CD4-positive, alpha-beta T cell (primary cell): ENCODE results near the gene IFI30. TPM values are rescaled to one million over a fixed set of nuclear protein-coding genes. Genes with fewer than 3 reads are reported as not detected.

Source experiments
- ATAC-seq: fragments of 200-7000 bp; cut with Tn5 transposase; one replicate; pipeline ENCODE4 v1.10.0; 2022; ENCODE audit warnings: mild to moderate bottlenecking; ENCODE audit not compliant: poor library complexity
- CTCF ChIA-PET: fragments of 350-600 bp; sonication (Branson Sonifier 250); formaldehyde crosslinking; loops from one replicate; lab custom pipeline; 2021; ENCODE audit warnings: antibody characterized with exemption, inconsistent platforms; lab: Charles Lee
- POLR2A ChIA-PET: fragments of 350-600 bp; sonication (Branson Sonifier 250); formaldehyde crosslinking; loops from one replicate; lab custom pipeline; 2021; ENCODE audit warnings: antibody characterized with exemption, inconsistent platforms; lab: Charles Lee
- DNase-seq, 14 experiments: peaks; one replicate each; pipeline ENCODE4 v3.0.0-alpha.2; 2013 to 2020; ENCODE audit warnings: mixed read lengths in 2 of 14
- H3K27ac ChIP-seq, 2 donors: one replicate each; pipeline versions ENCODE4 v1.5.1 to v1.7.0; 2013; ENCODE audit warnings: low read length in 2 of 2, low read depth in 1 of 2, mild to moderate bottlenecking in 1 of 2
- H3K27me3 ChIP-seq, 2 experiments: 1 replicate in 1 of 2; 2 replicates in 1 of 2; pipeline versions ENCODE4 v1.6.1 to v1.7.0; 2013; ENCODE audit warnings: low read length in 2 of 2, control low read depth in 1 of 2, mild to moderate bottlenecking in 1 of 2, moderate library complexity in 1 of 2; ENCODE audit not compliant: insufficient read depth in 2 of 2, control insufficient read depth in 1 of 2
- H3K36me3 ChIP-seq: one replicate; pipeline ENCODE4 v1.6.1; 2013; ENCODE audit warnings: low read length, control low read depth; ENCODE audit not compliant: insufficient read depth
- H3K4me1 ChIP-seq: one replicate; pipeline ENCODE4 v1.6.1; 2013; ENCODE audit warnings: low read length, control low read depth; ENCODE audit not compliant: insufficient read depth
- H3K4me3 ChIP-seq: one replicate; pipeline ENCODE4 v1.5.1; 2013; ENCODE audit warnings: mild to moderate bottlenecking, low read length, moderate library complexity
- H3K9me3 ChIP-seq, 2 experiments: 1 replicate in 1 of 2; 2 replicates in 1 of 2; pipeline versions ENCODE4 v1.6.1 to v1.7.0; 2013; ENCODE audit warnings: low read length in 2 of 2, mild to moderate bottlenecking in 2 of 2, control low read depth in 1 of 2, moderate library complexity in 1 of 2; ENCODE audit not compliant: control insufficient read depth in 1 of 2, insufficient read depth in 1 of 2
- H3K27ac Mint-ChIP-seq: one replicate; pipeline ENCODE4 v1.8.0; 2020; ENCODE audit warnings: mixed read lengths
- H3K27me3 Mint-ChIP-seq: one replicate; pipeline ENCODE4 v1.8.0; 2021; ENCODE audit warnings: mixed read lengths
- H3K36me3 Mint-ChIP-seq: one replicate; pipeline ENCODE4 v1.8.0; 2021; ENCODE audit warnings: low read depth, mixed read lengths
- H3K4me1 Mint-ChIP-seq: one replicate; pipeline ENCODE4 v1.8.0; 2021; ENCODE audit warnings: low read depth, mixed read lengths
- H3K4me3 Mint-ChIP-seq: one replicate; pipeline ENCODE4 v1.8.0; 2020; ENCODE audit warnings: mild to moderate bottlenecking, mixed read lengths
- H3K9me3 Mint-ChIP-seq: one replicate; pipeline ENCODE4 v1.8.0; 2020; ENCODE audit warnings: mixed read lengths
- intact Hi-C, 2 experiments: fragments of 100-400 bp; cut with DNase I in 1 of 2; cut with micrococcal nuclease in 1 of 2; formaldehyde crosslinking; loops; one replicate each; pipeline versions ENCODE4 v1.15.1 to v1.9.0; 2023 to 2025; cut with DNase I, micrococcal nuclease
- total RNA-seq, 174 experiments: library from RNA in 2 of 174; stranded (reverse) in 2 of 174; gene quantifications; one replicate each; pipeline ENCODE4 v1.2.3 and lab custom pipeline; 2021 to 2026
- TF ChIP-seq, protein P1 (sequence below): fragments of 200-600 bp; IDR thresholded peaks from one replicate; pipeline ENCODE4 v1.8.0; 2022; ENCODE audit warnings: antibody characterized with exemption, mild to moderate bottlenecking

IFI30 gene
- total RNA-seq, 2 experiments from 2014 or later, result 10.6 to 10.7 TPM

GRCh38 chr19:18159810-18160209 is 13.8 kb upstream of the IFI30 start:
- TF ChIP-seq, protein P1, sequence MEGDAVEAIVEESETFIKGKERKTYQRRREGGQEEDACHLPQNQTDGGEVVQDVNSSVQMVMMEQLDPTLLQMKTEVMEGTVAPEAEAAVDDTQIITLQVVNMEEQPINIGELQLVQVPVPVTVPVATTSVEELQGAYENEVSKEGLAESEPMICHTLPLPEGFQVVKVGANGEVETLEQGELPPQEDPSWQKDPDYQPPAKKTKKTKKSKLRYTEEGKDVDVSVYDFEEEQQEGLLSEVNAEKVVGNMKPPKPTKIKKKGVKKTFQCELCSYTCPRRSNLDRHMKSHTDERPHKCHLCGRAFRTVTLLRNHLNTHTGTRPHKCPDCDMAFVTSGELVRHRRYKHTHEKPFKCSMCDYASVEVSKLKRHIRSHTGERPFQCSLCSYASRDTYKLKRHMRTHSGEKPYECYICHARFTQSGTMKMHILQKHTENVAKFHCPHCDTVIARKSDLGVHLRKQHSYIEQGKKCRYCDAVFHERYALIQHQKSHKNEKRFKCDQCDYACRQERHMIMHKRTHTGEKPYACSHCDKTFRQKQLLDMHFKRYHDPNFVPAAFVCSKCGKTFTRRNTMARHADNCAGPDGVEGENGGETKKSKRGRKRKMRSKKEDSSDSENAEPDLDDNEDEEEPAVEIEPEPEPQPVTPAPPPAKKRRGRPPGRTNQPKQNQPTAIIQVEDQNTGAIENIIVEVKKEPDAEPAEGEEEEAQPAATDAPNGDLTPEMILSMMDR, result no peak
- no peaks in the 10 kb centered on the region for H3K27me3 ChIP-seq
- DNase-seq (peak in 1 of 14 experiments; percentile 16), ATAC-seq (no peak)
- H3K4me3 ChIP-seq, result no peak overlapping the region
- H3K4me1 Mint-ChIP-seq, result peaks cover 13% of the 10 kb centered on the region
- H3K27me3 Mint-ChIP-seq, result no peaks in the 10 kb centered on the region
- no peaks in the 10 kb centered on the region for H3K9me3 ChIP-seq
- CTCF ChIA-PET, result interaction anchor here (1.2 kb wide), 1 partner anchor 95 kb away, joined by 3 read pairs; a partner anchor contains a TSS
- H3K4me3 Mint-ChIP-seq, result no peak overlapping the region
- intact Hi-C loops, result loop anchor here in 1 of 2 experiments (1.0 to 2.0 kb wide), 2 partner anchors 47 to 91 kb away; no protein-coding TSS in a partner anchor
- peaks cover 16% of the 10 kb centered on the region for H3K36me3 Mint-ChIP-seq
- no peaks in the 10 kb centered on the region for H3K9me3 Mint-ChIP-seq
- peaks cover 24% of the 10 kb centered on the region for H3K36me3 ChIP-seq
- POLR2A ChIA-PET, result interaction anchor here (1.5 kb wide), 1 partner anchor 14 kb away, joined by 4 read pairs; no protein-coding TSS in a partner anchor
- H3K27ac Mint-ChIP-seq, result no peak overlapping the region
- peaks cover 23% of the 10 kb centered on the region for H3K4me1 ChIP-seq
- no peak overlapping the region for H3K27ac ChIP-seq

DNA sequence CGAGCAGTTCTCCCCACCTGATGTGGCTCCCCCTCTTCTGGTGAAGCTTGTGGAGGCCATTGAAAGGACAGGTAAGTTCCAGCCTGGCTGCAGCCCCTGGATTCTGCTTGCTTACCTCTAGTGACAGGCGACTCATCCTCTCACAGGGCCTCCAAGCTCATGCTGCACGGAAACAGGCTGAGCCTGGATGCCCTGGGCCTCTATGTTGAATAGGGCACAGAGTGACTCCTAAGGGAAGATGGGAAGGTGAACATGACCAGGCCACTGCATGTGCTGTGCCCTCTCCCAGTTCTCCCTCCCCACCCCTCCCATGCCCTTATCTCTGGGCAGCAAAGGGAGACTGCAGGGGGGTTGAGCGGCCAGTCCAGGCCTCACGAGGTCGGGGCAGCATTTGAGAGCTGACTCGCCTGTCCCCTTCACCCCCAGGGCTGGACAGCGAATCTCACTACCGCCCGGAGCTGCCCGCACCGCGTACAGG is 13.1 kb upstream of the IFI30 start:
- POLR2A ChIA-PET, result interaction anchor here (1.0 to 1.5 kb wide), 2 partner anchors 9 to 70 kb away, joined by 3 to 5 read pairs; no protein-coding TSS in a partner anchor
- CTCF ChIA-PET, result interaction anchor here (1.2 to 1.8 kb wide), 2 partner anchors 8 to 94 kb away, joined by 3 to 9 read pairs; partner anchors contain the start of gene PIK3R2
- H3K36me3 Mint-ChIP-seq, result peaks cover 18% of the 10 kb centered on the region
- no peaks in the 10 kb centered on the region for H3K9me3 Mint-ChIP-seq
- no peaks in the 10 kb centered on the region for H3K27me3 ChIP-seq
- peaks cover 13% of the 10 kb centered on the region for H3K4me1 Mint-ChIP-seq
- H3K9me3 ChIP-seq, result no peaks in the 10 kb centered on the region
- H3K4me3 ChIP-seq, result no peak overlapping the region
- ATAC-seq, result no peak
- peaks cover 22% of the 10 kb centered on the region for H3K36me3 ChIP-seq
- intact Hi-C loops, result loop anchor here in 1 of 2 experiments (1.0 to 2.0 kb wide), 2 partner anchors 48 to 91 kb away; no protein-coding TSS in a partner anchor
- peak overlapping the region; percentile 33 for H3K27ac Mint-ChIP-seq
- DNase-seq, result no peak
- H3K4me1 ChIP-seq, result peaks cover 21% of the 10 kb centered on the region
- no peaks in the 10 kb centered on the region for H3K27me3 Mint-ChIP-seq
- TF ChIP-seq, protein P1, result no peak
- H3K27ac ChIP-seq, result no peak overlapping the region
- H3K4me3 Mint-ChIP-seq, result peak overlapping the region; percentile 31

GRCh38 chr19:18160971-18161635 is 12.5 kb upstream of the IFI30 start:
- Histone ChIP-seq H3K9me3 (no peaks in the 10 kb centered on the region), H3K4me3 (peak overlapping the region; percentile 20), H3K4me1 (peaks cover 21% of the 10 kb centered on the region), H3K27me3 (no peaks in the 10 kb centered on the region), H3K27ac (no peak overlapping the region), H3K36me3 (peaks cover 28% of the 10 kb centered on the region)
- TF ChIP-seq, protein P1, result peak; percentile 53
- H3K9me3 Mint-ChIP-seq, result no peaks in the 10 kb centered on the region
- ChIA-PET CTCF (interaction anchor here (1.8 kb wide), 1 partner anchor 9 kb away, joined by 9 read pairs; the partner anchor contains the start of gene PIK3R2), POLR2A (interaction anchor here (1.0 to 1.5 kb wide), 3 partner anchors 9 to 70 kb away, joined by 3 to 5 read pairs (median 3); no protein-coding TSS in a partner anchor)
- DNase-seq, result peak; percentile 58 to 92 (median 82)
- H3K4me3 Mint-ChIP-seq, result no peak overlapping the region
- peak; percentile 99 for ATAC-seq
- peaks cover 23% of the 10 kb centered on the region for H3K36me3 Mint-ChIP-seq
- H3K4me1 Mint-ChIP-seq, result peaks cover 12% of the 10 kb centered on the region
- H3K27ac Mint-ChIP-seq, result no peak overlapping the region
- no peaks in the 10 kb centered on the region for H3K27me3 Mint-ChIP-seq
- intact Hi-C loops, result loop anchor here (1.0 to 2.0 kb wide), 3 partner anchors 48 to 249 kb away; no protein-coding TSS in a partner anchor
